Activated CD4-positive, alpha-beta T cell treated with anti-CD3 and anti-CD28 coated beads for 36 hours (primary cell): Measurements from ENCODE around the gene RASL11A. TPM values are rescaled to one million over a fixed set of nuclear protein-coding genes. Genes with fewer than 3 reads are reported as not detected.
"Not testable (repeated sequence)": the region's sequence is repeated elsewhere in the genome, so short reads cannot be mapped to it uniquely, and the experiment has no call there.

Experiments
- ATAC-seq: fragments of 200-7000 bp; cut with Tn5 transposase; one replicate; pipeline ENCODE4 v1.10.0; 2021; ENCODE audit warnings: mild to moderate bottlenecking, moderate library complexity
- CTCF ChIA-PET: fragments of 350-600 bp; sonication (Branson Sonifier 250); formaldehyde crosslinking; loops from one replicate; lab custom pipeline; 2021; ENCODE audit warnings: antibody characterized with exemption; lab: Charles Lee
- POLR2A ChIA-PET: fragments of 350-600 bp; sonication (Branson Sonifier 250); formaldehyde crosslinking; loops from one replicate; lab custom pipeline; 2021; ENCODE audit warnings: antibody characterized with exemption, inconsistent platforms; lab: Charles Lee
- DNase-seq: peaks from one replicate; pipeline ENCODE4 v3.0.0-alpha.2; 2020
- H3K27ac Mint-ChIP-seq: one replicate; pipeline ENCODE4 v1.8.0; 2021; ENCODE audit warnings: mixed read lengths
- H3K27me3 Mint-ChIP-seq: one replicate; pipeline ENCODE4 v1.8.0; 2021; ENCODE audit warnings: mixed read lengths
- H3K36me3 Mint-ChIP-seq: one replicate; pipeline ENCODE4 v1.8.0; 2021; ENCODE audit warnings: low read depth, mixed read lengths
- H3K4me1 Mint-ChIP-seq: one replicate; pipeline ENCODE4 v1.8.0; 2021; ENCODE audit warnings: mixed read lengths
- H3K4me3 Mint-ChIP-seq: one replicate; pipeline ENCODE4 v1.8.0; 2021; ENCODE audit warnings: mild to moderate bottlenecking, moderate library complexity, mixed read lengths
- H3K9me3 Mint-ChIP-seq: one replicate; pipeline ENCODE4 v1.8.0; 2021; ENCODE audit warnings: low read depth, mixed read lengths
- intact Hi-C, 2 experiments: fragments of 100-400 bp; cut with DNase I in 1 of 2; cut with micrococcal nuclease in 1 of 2; formaldehyde crosslinking; loops; one replicate each; pipeline versions ENCODE4 v1.14.2 to v1.15.1; 2022 to 2024; cut with DNase I, micrococcal nuclease
- total RNA-seq, 2 experiments: library from RNA; stranded (reverse); gene quantifications; one replicate each; pipeline ENCODE4 v1.2.3, GENCODE V29; 2021

The RASL11A gene
- total RNA-seq = 1 to 10 TPM; 3.2 to 3.5 TPM

GRCh38 chr13:27270594-27271520, at the start of gene RASL11A:
RASL11A (plus strand) TSS chr13:27270830; CDS start chr13:27270945, 115 bp downstream.
- peak; percentile 91 for ATAC-seq
- H3K27ac Mint-ChIP-seq = peak within 1 kb of the TSS; percentile 76

GRCh38 chr13:27222100-27222499, 48.5 kb upstream of the RASL11A start:
- CTCF ChIA-PET, H3K27me3 Mint-ChIP-seq, DNase-seq, POLR2A ChIA-PET, H3K4me3 Mint-ChIP-seq, H3K36me3 Mint-ChIP-seq, ATAC-seq, H3K9me3 Mint-ChIP-seq, intact Hi-C loops, H3K4me1 Mint-ChIP-seq, H3K27ac Mint-ChIP-seq: not testable (repeated sequence)

More at GRCh38 chr13:27270594-27271520, at the start of gene RASL11A:
- POLR2A ChIA-PET = interaction anchor here (0.7 to 1.9 kb wide), 5 partner anchors 14 to 350 kb away, joined by 3 to 8 read pairs (median 4); partner anchors contain the start of gene LNX2
- peaks cover 14% of the 10 kb centered on the region for H3K4me1 Mint-ChIP-seq
- peak within 1 kb of the TSS; percentile 79 for H3K4me3 Mint-ChIP-seq
- peak; percentile 82 for DNase-seq
- no peaks in the 10 kb centered on the region for H3K36me3 Mint-ChIP-seq
- H3K9me3 Mint-ChIP-seq = no peaks in the 10 kb centered on the region
- CTCF ChIA-PET = interaction anchor here (0.5 to 2.8 kb wide), 29 partner anchors 8 to 554 kb away, joined by 3 to 14 read pairs (median 3); no protein-coding TSS in a partner anchor
- intact Hi-C loops = loop anchor here (1.0 to 5.0 kb wide), 8 partner anchors 20 to 284 kb away; partner anchors contain the start of genes RPL21 (in 2 of the 2) and USP12 (in 1 of the 2)
- H3K27me3 Mint-ChIP-seq = peaks cover 2% of the 10 kb centered on the region

GRCh38 chr13:27226991-27227390, 43.6 kb upstream of the RASL11A start:
- intact Hi-C loops = loop anchor here in 1 of 2 experiments (5.0 kb wide), 1 partner anchor 510 kb away; no protein-coding TSS in a partner anchor
- H3K4me3 Mint-ChIP-seq = no peak overlapping the region
- peaks cover 2% of the 10 kb centered on the region for H3K36me3 Mint-ChIP-seq
- no peak for ATAC-seq
- H3K27ac Mint-ChIP-seq = no peak overlapping the region
- DNase-seq = no peak
- H3K4me1 Mint-ChIP-seq = peaks cover 7% of the 10 kb centered on the region
- ChIA-PET CTCF (interaction anchor here (0.6 to 2.0 kb wide), 4 partner anchors 11 to 1869 kb away, joined by 3 to 8 read pairs (median 3); no protein-coding TSS in a partner anchor), POLR2A (no interaction called here)
- peaks cover 6% of the 10 kb centered on the region for H3K9me3 Mint-ChIP-seq
- H3K27me3 Mint-ChIP-seq = peaks cover 9% of the 10 kb centered on the region

GRCh38 chr13:27228131-27228530, 42.5 kb upstream of the RASL11A start:
- Mint-ChIP-seq H3K36me3 (peaks cover 7% of the 10 kb centered on the region), H3K27ac (no peak overlapping the region), H3K4me3 (no peak overlapping the region), H3K27me3 (peaks cover 8% of the 10 kb centered on the region), H3K9me3 (peaks cover 7% of the 10 kb centered on the region), H3K4me1 (peaks cover 7% of the 10 kb centered on the region)
- ATAC-seq (no peak), DNase-seq (no peak)
- intact Hi-C loops = loop anchor here in 1 of 2 experiments (5.0 kb wide), 1 partner anchor 509 kb away; no protein-coding TSS in a partner anchor
- POLR2A ChIA-PET = no interaction called here
- CTCF ChIA-PET = interaction anchor here (2.0 kb wide), 1 partner anchor 9 kb away, joined by 8 read pairs; no protein-coding TSS in a partner anchor

GRCh38 chr13:27229642-27230041, 41.0 kb upstream of the RASL11A start:
- H3K4me3 Mint-ChIP-seq = no peak overlapping the region
- intact Hi-C loops = loop anchor here in 1 of 2 experiments (5.0 kb wide), 1 partner anchor 508 kb away; no protein-coding TSS in a partner anchor
- H3K27ac Mint-ChIP-seq = no peak overlapping the region
- H3K36me3 Mint-ChIP-seq = peaks cover 7% of the 10 kb centered on the region
- H3K9me3 Mint-ChIP-seq = peaks cover 7% of the 10 kb centered on the region
- H3K4me1 Mint-ChIP-seq = peaks cover 7% of the 10 kb centered on the region
- CTCF ChIA-PET = no interaction called here
- peaks cover 6% of the 10 kb centered on the region for H3K27me3 Mint-ChIP-seq
- ATAC-seq (no peak), DNase-seq (no peak)
- POLR2A ChIA-PET = no interaction called here

- Mint-ChIP-seq H3K36me3 (peaks cover 7% of the 10 kb centered on the region), H3K4me3 (no peak overlapping the region), H3K27me3 (no peaks in the 10 kb centered on the region), H3K27ac (no peak overlapping the region), H3K9me3 (peaks cover 7% of the 10 kb centered on the region), H3K4me1 (no peaks in the 10 kb centered on the region)
- ATAC-seq (no peak), DNase-seq (no peak)
- ChIA-PET POLR2A (no interaction called here), CTCF (interaction anchor here (0.8 to 1.1 kb wide), 2 partner anchors 80 to 85 kb away, joined by 3 read pairs; no protein-coding TSS in a partner anchor)
- intact Hi-C loops = no loop called here
Observed at GRCh38 chr13:27233964-27234363, 36.7 kb upstream of the RASL11A start.

GRCh38 chr13:27236478-27236877, 34.2 kb upstream of the RASL11A start:
- ATAC-seq (no peak), DNase-seq (no peak)
- Mint-ChIP-seq H3K4me1 (no peaks in the 10 kb centered on the region), H3K4me3 (no peak overlapping the region), H3K27me3 (no peaks in the 10 kb centered on the region), H3K36me3 (peaks cover 7% of the 10 kb centered on the region), H3K9me3 (peaks cover 4% of the 10 kb centered on the region), H3K27ac (no peak overlapping the region)
- ChIA-PET POLR2A (interaction anchor here (0.6 kb wide), 1 partner anchor 64 kb away, joined by 3 read pairs; no protein-coding TSS in a partner anchor), CTCF (interaction anchor here (2.2 kb wide), 1 partner anchor 10 kb away, joined by 8 read pairs; no protein-coding TSS in a partner anchor)
- intact Hi-C loops = no loop called here

GRCh38 chr13:27242702-27243101, 27.9 kb upstream of the RASL11A start:
- Mint-ChIP-seq H3K27ac (no peak overlapping the region), H3K4me1 (peaks cover 4% of the 10 kb centered on the region), H3K4me3 (no peak overlapping the region), H3K36me3 (peaks cover 15% of the 10 kb centered on the region), H3K27me3 (no peaks in the 10 kb centered on the region), H3K9me3 (no peaks in the 10 kb centered on the region)
- ATAC-seq = no peak
- ChIA-PET CTCF (no interaction called here), POLR2A (no interaction called here)
- intact Hi-C loops = no loop called here
- no peak for DNase-seq

- H3K4me1 Mint-ChIP-seq = peaks cover 16% of the 10 kb centered on the region
- H3K9me3 Mint-ChIP-seq = no peaks in the 10 kb centered on the region
- H3K27ac Mint-ChIP-seq = no peak overlapping the region
- no peak overlapping the region for H3K4me3 Mint-ChIP-seq
- ChIA-PET POLR2A (no interaction called here), CTCF (no interaction called here)
- H3K36me3 Mint-ChIP-seq = peaks cover 18% of the 10 kb centered on the region
- ATAC-seq (no peak), DNase-seq (no peak)
- H3K27me3 Mint-ChIP-seq = no peaks in the 10 kb centered on the region
- intact Hi-C loops = no loop called here
Observed at GRCh38 chr13:27245610-27246009, 25.0 kb upstream of the RASL11A start.

GRCh38 chr13:27250833-27251165, 19.8 kb upstream of the RASL11A start:
- H3K9me3 Mint-ChIP-seq = no peaks in the 10 kb centered on the region
- H3K36me3 Mint-ChIP-seq = peaks cover 45% of the 10 kb centered on the region
- H3K27ac Mint-ChIP-seq = peak overlapping the region; percentile 98
- H3K27me3 Mint-ChIP-seq = no peaks in the 10 kb centered on the region
- intact Hi-C loops = loop anchor here (1.0 to 10.0 kb wide), 14 partner anchors 20 to 1468 kb away; partner anchors contain the start of genes LNX2 (in 2 of the 2), RASL11A (in 2 of the 2), GTF3A (in 1 of the 2) and MTIF3 (in 1 of the 2)
- peak overlapping the region; percentile 97 for H3K4me3 Mint-ChIP-seq
- ChIA-PET CTCF (no interaction called here), POLR2A (interaction anchor here (0.6 to 0.7 kb wide), 2 partner anchors 141 to 254 kb away, joined by 3 to 4 read pairs; no protein-coding TSS in a partner anchor)
- ATAC-seq = peak; percentile 1
- DNase-seq = no peak
- H3K4me1 Mint-ChIP-seq = peaks cover 40% of the 10 kb centered on the region
